Ishikawa (cell line): Measurements from ENCODE around the gene ITPRIPL1.

ENCODE experiments used
- CEBPB ChIP-seq: IDR thresholded peaks from 2 replicates; pipeline ENCODE4 v1.6.1; 2012
- CREB1 ChIP-seq: IDR thresholded peaks from 2 replicates; pipeline ENCODE4 v1.6.1; 2012; ENCODE audit warnings: low read depth
- EGR1 ChIP-seq: IDR thresholded peaks from 2 replicates; pipeline ENCODE4 v1.6.1; 2012
- EP300 ChIP-seq: IDR thresholded peaks from 2 replicates; pipeline ENCODE4 v1.6.1; 2012; ENCODE audit warnings: borderline replicate concordance
- FOXM1 ChIP-seq: IDR thresholded peaks from 2 replicates; pipeline ENCODE4 v1.6.1; 2012; ENCODE audit warnings: low read depth, borderline replicate concordance
- NFIC ChIP-seq: IDR thresholded peaks from 2 replicates; pipeline ENCODE4 v1.6.1; 2012
- RAD21 ChIP-seq: IDR thresholded peaks from 2 replicates; pipeline ENCODE4 v1.6.1; 2012; ENCODE audit warnings: low read depth
- REST ChIP-seq: IDR thresholded peaks from 2 replicates; pipeline ENCODE4 v1.6.1; 2012; ENCODE audit warnings: low read depth, mild to moderate bottlenecking
- TAF1 ChIP-seq: IDR thresholded peaks from 2 replicates; pipeline ENCODE4 v1.6.1; 2012; ENCODE audit warnings: low read depth, mild to moderate bottlenecking
- TCF12 ChIP-seq: IDR thresholded peaks from 2 replicates; pipeline ENCODE4 v1.6.1; 2012; ENCODE audit warnings: low read depth
- TEAD4 ChIP-seq: IDR thresholded peaks from 2 replicates; pipeline ENCODE4 v1.6.1; 2012
- USF1 ChIP-seq: IDR thresholded peaks from 2 replicates; pipeline ENCODE4 v1.6.1; 2012
- YY1 ChIP-seq: IDR thresholded peaks from 2 replicates; pipeline ENCODE4 v1.6.1; 2012; ENCODE audit warnings: low read depth
- ZBTB7A ChIP-seq: IDR thresholded peaks from 2 replicates; pipeline ENCODE4 v1.6.1; 2012; ENCODE audit warnings: low read depth
- TF ChIP-seq, protein P1 (sequence below): IDR thresholded peaks from 2 replicates; pipeline ENCODE4 v1.6.1; 2012

ITPRIPL1 gene

DNA sequence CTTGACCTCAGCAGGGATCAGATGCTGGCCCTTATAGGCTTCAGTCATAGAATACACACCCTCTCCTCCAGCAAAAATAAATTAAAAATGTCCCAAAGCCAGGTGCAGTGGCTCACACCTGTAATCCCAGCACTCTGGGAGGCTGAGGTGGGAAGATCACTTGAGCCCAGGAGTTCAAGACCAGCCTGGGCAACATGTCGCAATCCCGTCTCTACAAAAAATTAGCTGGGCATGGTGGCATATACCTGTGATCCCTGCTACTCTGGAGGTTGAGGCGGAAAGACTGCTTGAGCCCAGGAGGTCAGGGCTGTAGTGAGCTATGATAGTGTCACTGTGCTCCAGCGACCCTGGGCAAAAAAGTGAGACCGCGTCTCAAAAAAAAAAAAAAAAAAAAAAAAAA is 4.8 kb downstream of the ITPRIPL1 start:
- TF ChIP-seq CEBPB: peak; percentile 72
- no peak for TF ChIP-seq TEAD4
- no peak for TF ChIP-seq REST
- no peak for TF ChIP-seq USF1
- no peak for TF ChIP-seq EGR1
- TF ChIP-seq FOXM1: no peak
- no peak for TF ChIP-seq TCF12
- TF ChIP-seq TAF1: no peak

DNA sequence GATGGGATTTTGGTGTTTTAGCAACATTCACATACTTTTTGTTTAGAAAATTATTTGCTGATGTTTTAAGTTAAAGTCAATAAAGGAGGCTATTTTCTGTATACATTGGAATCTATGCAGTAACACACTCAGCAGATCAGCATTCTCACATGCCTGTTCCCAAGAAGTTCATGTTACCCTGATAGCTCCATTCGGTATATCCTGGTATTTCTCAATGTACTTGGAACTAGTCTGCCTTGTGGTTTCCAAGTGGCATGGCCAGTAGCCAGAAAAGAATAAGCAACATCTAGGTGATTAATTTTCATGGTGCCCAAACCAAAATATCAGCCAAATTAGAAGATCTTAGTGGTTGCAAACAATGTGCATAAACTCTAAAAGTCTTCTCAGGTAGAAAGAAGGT is 5.3 kb downstream of the ITPRIPL1 start:
- TF ChIP-seq FOXM1 (no peak), CEBPB (no peak), YY1 (no peak), TEAD4 (no peak), ZBTB7A (no peak), REST (no peak), EP300 (no peak), TAF1 (no peak), TCF12 (no peak), CREB1 (no peak), RAD21 (no peak), EGR1 (no peak), NFIC (no peak)
- TF ChIP-seq, protein P1, sequence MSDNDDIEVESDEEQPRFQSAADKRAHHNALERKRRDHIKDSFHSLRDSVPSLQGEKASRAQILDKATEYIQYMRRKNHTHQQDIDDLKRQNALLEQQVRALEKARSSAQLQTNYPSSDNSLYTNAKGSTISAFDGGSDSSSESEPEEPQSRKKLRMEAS: no peak

DNA sequence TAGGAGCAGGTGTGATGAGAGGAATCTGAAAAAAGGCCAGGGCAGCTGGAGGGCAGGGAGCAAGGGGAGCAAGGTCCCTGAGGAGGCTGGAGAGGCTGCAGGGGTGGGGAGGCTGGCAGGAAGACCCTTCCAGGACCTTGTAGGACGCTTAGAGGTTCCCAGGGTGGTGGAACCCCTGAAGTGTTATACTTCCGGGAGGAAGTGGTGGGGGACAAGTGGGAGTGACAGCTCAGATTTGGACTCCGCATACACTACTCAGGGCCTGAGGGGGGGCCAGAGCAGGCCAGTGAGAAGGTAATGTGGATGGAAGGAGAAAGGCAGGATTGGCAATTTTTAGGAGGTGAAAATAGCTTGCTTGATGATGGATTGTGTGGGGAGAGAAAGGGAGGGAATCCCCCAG is 8.6 kb downstream of the ITPRIPL1 start:
- TF ChIP-seq TEAD4: no peak
- TF ChIP-seq NFIC: no peak
- no peak for TF ChIP-seq ZBTB7A
- no peak for TF ChIP-seq TAF1
- no peak for TF ChIP-seq FOXM1
- TF ChIP-seq USF1: no peak
- TF ChIP-seq REST: no peak

- no peak for TF ChIP-seq CREB1
- TF ChIP-seq TCF12: no peak
- no peak for TF ChIP-seq ZBTB7A
- no peak for TF ChIP-seq RAD21
- no peak for TF ChIP-seq CEBPB
- TF ChIP-seq YY1: 0 out of 2 replicates have a peak, but pooled peaks have one; percentile 27
- TF ChIP-seq, protein P1: peak; percentile 64; the same call in 1 of the 2 replicates
- TF ChIP-seq FOXM1: no peak; the same call in 1 of the 2 replicates
- no peak for TF ChIP-seq EGR1
- TF ChIP-seq TEAD4: no peak
- no peak for TF ChIP-seq EP300
- no peak for TF ChIP-seq REST
- no peak for TF ChIP-seq USF1
These were observed 11.1 kb downstream of the ITPRIPL1 start for GRCh38 chr2:96336104-96336775.
